Measurements from ENCODE around the gene CRYGB. TPM values are rescaled to one million over a fixed set of nuclear protein-coding genes. Genes with fewer than 3 reads are reported as not detected.

The CRYGB gene
- total RNA-seq, 2 experiments from 2014 or later = not detected

DNA sequence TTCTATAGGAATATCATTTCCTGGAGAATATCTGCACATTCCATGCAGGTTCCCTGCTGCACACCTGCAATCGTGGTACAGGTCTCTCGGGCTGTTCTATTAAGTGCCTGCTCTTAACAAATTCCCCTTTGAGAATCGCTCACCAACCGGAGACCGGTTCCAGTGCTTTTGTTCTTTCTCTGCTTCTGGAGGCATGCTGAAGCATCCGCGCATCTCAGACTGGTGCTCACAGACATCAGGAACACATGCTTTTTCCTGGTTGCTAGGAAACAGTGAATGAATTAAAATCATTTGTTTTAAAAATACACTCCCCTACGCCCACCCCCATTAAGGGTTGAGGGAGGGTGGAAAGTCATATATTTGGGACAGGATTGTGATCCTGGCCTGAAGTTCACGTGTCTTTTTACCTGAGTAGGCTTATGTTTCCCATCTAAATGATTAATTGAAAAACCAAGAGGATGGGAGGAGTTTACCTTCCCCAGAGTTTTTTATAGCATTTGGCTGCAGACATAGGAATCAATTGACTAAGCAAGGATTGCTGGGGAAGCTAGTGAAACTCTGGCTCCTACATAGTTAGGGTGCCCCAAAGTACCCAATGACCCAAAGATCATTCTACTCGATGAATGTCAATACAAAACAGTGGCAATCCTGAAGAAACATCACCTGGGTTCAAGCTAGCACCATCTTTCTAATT, 44.0 kb upstream of the CRYGB start, which contains the start of gene C2orf80:
Gene C2orf80, minus strand, starts transcription at position 221 of the 694 bp plus-strand sequence. CDS start 3,044 bp downstream, outside the sequence.
- Histone ChIP-seq H3K9me2 (ENCODE audit: insufficient read depth, low read length) (no peaks in the 10 kb centered on the region), H3K4me1 (ENCODE audit: insufficient read depth, low read length, poor library complexity, severe bottlenecking) (no peaks in the 10 kb centered on the region), H3K79me2 (ENCODE audit: insufficient read depth, low read depth, low read length) (no peaks in the 10 kb centered on the region), H3K4me2 (ENCODE audit: low read length) (no peak within 1 kb of the TSS), H3K36me3 (ENCODE audit: insufficient read depth, low read length) (no peaks in the 10 kb centered on the region), H4K20me1 (ENCODE audit: insufficient read depth, low read length) (no peaks in the 10 kb centered on the region), H3K9me3 (ENCODE audit: low read length) (no peaks in the 10 kb centered on the region), H2AFZ (ENCODE audit: low read length) (no peak within 1 kb of the TSS), H3K4me3 (ENCODE audit: low read depth, low read length, poor library complexity, severe bottlenecking) (no peak within 1 kb of the TSS), H3K27ac (ENCODE audit: low read depth, low read length, poor library complexity, severe bottlenecking) (no peak within 1 kb of the TSS)
- CTCF ChIA-PET (ENCODE audit: unreplicated experiment) = no interaction called here
- intact Hi-C loops (cut with micrococcal nuclease; ENCODE audit: unreplicated experiment) = no loop called here
- POLR2A ChIA-PET = interaction anchor here (0.6 kb wide), 1 partner anchor 1479 kb away, joined by 3 read pairs; no protein-coding TSS in a partner anchor
- BruUV-seq (replicated peaks) = no TSS peak
- TF ChIP-seq EZH2phosphoT487 (IDR thresholded peaks at IDR 0.05; ENCODE audit: borderline replicate concordance, low read depth, low read length) = no peak
- TF ChIP-seq CTCF (conservative IDR thresholded peaks at IDR 0.05; ENCODE audit: low read length) = no peak
- no peak for DNase-seq (ENCODE audit: low spot score)

GRCh38 chr2:208189069-208189809, 43.3 kb upstream of the CRYGB start:
- BruUV-seq (replicated peaks) = no TSS peak
- no peak overlapping the region for H3K4me3 ChIP-seq (ENCODE audit: low read depth, low read length, poor library complexity, severe bottlenecking)
- TF ChIP-seq CTCF (conservative IDR thresholded peaks at IDR 0.05; ENCODE audit: low read length) = no peak
- TF ChIP-seq EZH2phosphoT487 (IDR thresholded peaks at IDR 0.05; ENCODE audit: borderline replicate concordance, low read depth, low read length) = no peak
- no peaks in the 10 kb centered on the region for H3K4me1 ChIP-seq (ENCODE audit: insufficient read depth, low read length, poor library complexity, severe bottlenecking)
- no peaks in the 10 kb centered on the region for H3K36me3 ChIP-seq (ENCODE audit: insufficient read depth, low read length)
- ChIA-PET POLR2A (interaction anchor here (0.6 kb wide), 1 partner anchor 1478 kb away, joined by 3 read pairs; no protein-coding TSS in a partner anchor), CTCF (ENCODE audit: unreplicated experiment) (no interaction called here)
- H4K20me1 ChIP-seq (ENCODE audit: insufficient read depth, low read length) = no peaks in the 10 kb centered on the region
- no peak overlapping the region for H3K4me2 ChIP-seq (ENCODE audit: low read length)
- no peak overlapping the region for H3K27ac ChIP-seq (ENCODE audit: low read depth, low read length, poor library complexity, severe bottlenecking)
- intact Hi-C loops (cut with micrococcal nuclease; ENCODE audit: unreplicated experiment) = no loop called here
- no peaks in the 10 kb centered on the region for H3K9me2 ChIP-seq (ENCODE audit: insufficient read depth, low read length)
- no peaks in the 10 kb centered on the region for H3K9me3 ChIP-seq (ENCODE audit: low read length)
- no peak for DNase-seq (ENCODE audit: low spot score)
- no peaks in the 10 kb centered on the region for H3K79me2 ChIP-seq (ENCODE audit: insufficient read depth, low read depth, low read length)
- H2AFZ ChIP-seq (ENCODE audit: low read length) = no peak overlapping the region

All from OCI-LY7 (cell line).